Hematopoietic multipotent progenitor cell treated with erythropoietin and hydrocortisone succinate and interleukin-3 and kit ligand, for 15 days (in vitro differentiated cells): ENCODE data around the gene FOXP4.

Experiments used
- DNase-seq: peaks from one replicate; pipeline ENCODE4 v3.0.0-alpha.2; 2015; ENCODE audit warnings: low spot score

Gene FOXP4

GRCh38 chr6:41547799-41548097, 1.6 kb downstream of the FOXP4 start:
- no peak for DNase-seq

GRCh38 chr6:41548098-41548840, 2.1 kb downstream of the FOXP4 start:
- no peak for DNase-seq

GRCh38 chr6:41548841-41549642, 2.9 kb downstream of the FOXP4 start:
- DNase-seq: no peak

GRCh38 chr6:41549673-41550072, 3.5 kb downstream of the FOXP4 start:
- DNase-seq: no peak

GRCh38 chr6:41551086-41551700, 5.0 kb downstream of the FOXP4 start:
- no peak for DNase-seq

GRCh38 chr6:41551857-41552256, 5.7 kb downstream of the FOXP4 start:
- no peak for DNase-seq

GRCh38 chr6:41552723-41553122, 6.5 kb downstream of the FOXP4 start:
- no peak for DNase-seq

- no peak for DNase-seq
Measured at GRCh38 chr6:41553405-41553999, 7.3 kb downstream of the FOXP4 start.

GRCh38 chr6:41555326-41556300, 9.4 kb downstream of the FOXP4 start:
- DNase-seq: no peak

GRCh38 chr6:41557335-41557734, 11.2 kb downstream of the FOXP4 start:
- DNase-seq: no peak

GRCh38 chr6:41558033-41558807, 12.0 kb downstream of the FOXP4 start:
- DNase-seq: no peak

GRCh38 chr6:41559655-41560427, 13.7 kb downstream of the FOXP4 start:
- DNase-seq: no peak

GRCh38 chr6:41560431-41561192, 14.4 kb downstream of the FOXP4 start:
- peak; percentile 25 for DNase-seq

GRCh38 chr6:41561416-41561815, 15.2 kb downstream of the FOXP4 start:
- no peak for DNase-seq

- no peak for DNase-seq
Measured at GRCh38 chr6:41561931-41562911, 16.0 kb downstream of the FOXP4 start.

GRCh38 chr6:41563060-41563776, 17.0 kb downstream of the FOXP4 start:
- no peak for DNase-seq

- no peak for DNase-seq
Measured at GRCh38 chr6:41564448-41565142, 18.4 kb downstream of the FOXP4 start.
